ENCODE data around the gene SLC24A3.

The SLC24A3 gene

GRCh38 chr20:19492116-19492515, 279.7 kb downstream of the SLC24A3 start:
- DNase-seq (ENCODE audit: low read depth in 1 of 2, low spot score in 1 of 2), result no peak
- no peak for TF ChIP-seq JUND (IDR thresholded peaks at IDR 0.05; ENCODE audit: low read depth)
- in situ Hi-C loops (cut with HindIII; ENCODE audit: low pct_unique_long_range_greater_than_20kb, low sequenced_read_pairs), result no loop called here

GRCh38 chr20:19492687-19493336, 280.4 kb downstream of the SLC24A3 start:
- no peak for DNase-seq (ENCODE audit: low read depth in 1 of 2, low spot score in 1 of 2)
- no peak for TF ChIP-seq JUND (IDR thresholded peaks at IDR 0.05; ENCODE audit: low read depth)
- in situ Hi-C loops (cut with HindIII; ENCODE audit: low pct_unique_long_range_greater_than_20kb, low sequenced_read_pairs), result no loop called here

GRCh38 chr20:19493794-19494495, 281.5 kb downstream of the SLC24A3 start:
- TF ChIP-seq JUND (IDR thresholded peaks at IDR 0.05; ENCODE audit: low read depth), result no peak
- DNase-seq (ENCODE audit: low read depth in 1 of 2, low spot score in 1 of 2), result no peak
- in situ Hi-C loops (cut with HindIII; ENCODE audit: low pct_unique_long_range_greater_than_20kb, low sequenced_read_pairs), result no loop called here

- no peak for TF ChIP-seq JUND (IDR thresholded peaks at IDR 0.05; ENCODE audit: low read depth)
- in situ Hi-C loops (cut with HindIII; ENCODE audit: low pct_unique_long_range_greater_than_20kb, low sequenced_read_pairs), result no loop called here
- no peak for DNase-seq (ENCODE audit: low read depth in 1 of 2, low spot score in 1 of 2)
These were observed 283.7 kb downstream of the SLC24A3 start for GRCh38 chr20:19495905-19496703.

GRCh38 chr20:19497064-19497463, 284.6 kb downstream of the SLC24A3 start:
- no peak for TF ChIP-seq JUND (IDR thresholded peaks at IDR 0.05; ENCODE audit: low read depth)
- in situ Hi-C loops (cut with HindIII; ENCODE audit: low pct_unique_long_range_greater_than_20kb, low sequenced_read_pairs), result no loop called here
- no peak for DNase-seq (ENCODE audit: low read depth in 1 of 2, low spot score in 1 of 2)

GRCh38 chr20:19498756-19499155, 286.3 kb downstream of the SLC24A3 start:
- no peak for TF ChIP-seq JUND (IDR thresholded peaks at IDR 0.05; ENCODE audit: low read depth)
- DNase-seq (ENCODE audit: low read depth in 1 of 2, low spot score in 1 of 2), result no peak
- in situ Hi-C loops (cut with HindIII; ENCODE audit: low pct_unique_long_range_greater_than_20kb, low sequenced_read_pairs), result no loop called here

GRCh38 chr20:19501476-19502115, 289.2 kb downstream of the SLC24A3 start:
- TF ChIP-seq JUND (IDR thresholded peaks at IDR 0.05; ENCODE audit: low read depth), result no peak
- DNase-seq (ENCODE audit: low read depth in 1 of 2, low spot score in 1 of 2), result no peak
- in situ Hi-C loops (cut with HindIII; ENCODE audit: low pct_unique_long_range_greater_than_20kb, low sequenced_read_pairs), result no loop called here

- no peak for TF ChIP-seq JUND (IDR thresholded peaks at IDR 0.05; ENCODE audit: low read depth)
- in situ Hi-C loops (cut with HindIII; ENCODE audit: low pct_unique_long_range_greater_than_20kb, low sequenced_read_pairs), result no loop called here
- no peak for DNase-seq (ENCODE audit: low read depth in 1 of 2, low spot score in 1 of 2)
These were observed 289.7 kb downstream of the SLC24A3 start for GRCh38 chr20:19502169-19502568.

GRCh38 chr20:19504251-19504650, 291.8 kb downstream of the SLC24A3 start:
- no peak for DNase-seq (ENCODE audit: low read depth in 1 of 2, low spot score in 1 of 2)
- in situ Hi-C loops (cut with HindIII; ENCODE audit: low pct_unique_long_range_greater_than_20kb, low sequenced_read_pairs), result no loop called here
- TF ChIP-seq JUND (IDR thresholded peaks at IDR 0.05; ENCODE audit: low read depth), result no peak

- TF ChIP-seq JUND (IDR thresholded peaks at IDR 0.05; ENCODE audit: low read depth), result no peak
- DNase-seq (ENCODE audit: low read depth in 1 of 2, low spot score in 1 of 2), result no peak
- in situ Hi-C loops (cut with HindIII; ENCODE audit: low pct_unique_long_range_greater_than_20kb, low sequenced_read_pairs), result no loop called here
These were observed 293.6 kb downstream of the SLC24A3 start for GRCh38 chr20:19506021-19506420.

GRCh38 chr20:19508449-19508848, 296.0 kb downstream of the SLC24A3 start:
- DNase-seq (ENCODE audit: low read depth in 1 of 2, low spot score in 1 of 2), result no peak
- no peak for TF ChIP-seq JUND (IDR thresholded peaks at IDR 0.05; ENCODE audit: low read depth)
- in situ Hi-C loops (cut with HindIII; ENCODE audit: low pct_unique_long_range_greater_than_20kb, low sequenced_read_pairs), result no loop called here

GRCh38 chr20:19510611-19511010, 298.2 kb downstream of the SLC24A3 start:
- in situ Hi-C loops (cut with HindIII; ENCODE audit: low pct_unique_long_range_greater_than_20kb, low sequenced_read_pairs), result no loop called here
- no peak for DNase-seq (ENCODE audit: low read depth in 1 of 2, low spot score in 1 of 2)
- no peak for TF ChIP-seq JUND (IDR thresholded peaks at IDR 0.05; ENCODE audit: low read depth)
